ENCODE data around the gene PLEKHG4B. TPM values are rescaled to one million over a fixed set of nuclear protein-coding genes. Genes with fewer than 3 reads are reported as not detected.

The PLEKHG4B gene
- total and polyA plus RNA-seq, 2 of the 4 experiments (the other 2 are of a cell fraction) = 1.1 TPM

DNA sequence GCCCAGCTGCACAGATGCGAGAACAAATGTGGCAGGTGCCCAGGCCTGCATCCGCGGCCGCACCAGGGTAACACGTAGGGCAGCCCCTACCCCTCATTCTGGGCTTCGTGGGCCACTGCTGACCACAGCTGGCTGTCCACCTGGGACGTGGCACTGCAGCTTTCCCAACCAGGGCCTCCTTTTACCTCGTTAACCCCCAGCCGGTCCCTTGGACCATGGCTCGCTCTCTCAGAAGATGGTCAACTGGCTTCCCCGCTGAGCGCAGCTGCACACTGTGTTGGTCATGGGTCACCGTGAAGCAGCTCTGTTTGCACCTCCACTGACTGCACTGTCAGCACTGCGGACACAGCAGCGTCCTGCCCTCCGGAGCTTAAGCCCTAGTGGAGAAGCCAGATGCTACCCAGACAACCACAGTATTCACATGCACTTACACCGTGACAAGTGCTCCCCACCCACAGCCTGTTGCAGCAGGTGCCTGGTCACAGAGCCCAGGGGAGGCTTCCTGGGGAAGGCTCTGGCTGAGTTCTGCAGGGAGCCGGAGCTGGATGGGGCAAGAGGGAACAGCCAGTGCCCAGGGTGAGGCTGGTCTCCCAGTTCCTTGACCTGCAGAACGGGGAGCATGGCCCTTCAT is 10.5 kb upstream of the PLEKHG4B start:
- peak overlapping the region; percentile 69 for H2AFZ ChIP-seq (replicated peaks; ENCODE audit: low read length, poor library complexity)
- no peak for DNase-seq
- no peak overlapping the region for H2BK15ac ChIP-seq (ENCODE audit: low read depth, low read length)
- H3K4me1 ChIP-seq (ENCODE audit: control insufficient read depth, insufficient read depth, low read length) = peaks cover 6% of the 10 kb centered on the region; the same call in 1 of the 2 replicates
- dilution Hi-C loops (cut with HindIII; ENCODE audit: low sequenced_read_pairs, unreplicated experiment) = no loop called here
- H3K18ac ChIP-seq (ENCODE audit: low read depth, low read length) = no peak overlapping the region
- WGBS, 2 experiments (ENCODE audit: extremely low coverage in 2 of 2, insufficient read length in 1 of 2) = 77% methylated on average over 12 of the region's 19 CpGs; no CpG with 5 or more reads in 1 of the 2 experiments
- no peak overlapping the region for H2BK20ac ChIP-seq (ENCODE audit: low read depth, low read length)
- no peaks in the 10 kb centered on the region for H4K20me1 ChIP-seq (ENCODE audit: insufficient read depth, low read length)
- H3K23ac ChIP-seq (ENCODE audit: low read depth, low read length) = no peak overlapping the region
- no peaks in the 10 kb centered on the region; the same call in 1 of the 2 replicates for H3K9me1 ChIP-seq (ENCODE audit: insufficient read depth, low read length)
- no peak overlapping the region for H2AK5ac ChIP-seq (ENCODE audit: low read depth, low read length)
- ChIA-PET POLR2A (ENCODE audit: unreplicated experiment) (no interaction called here), CTCF (no interaction called here)
- peaks cover 42% of the 10 kb centered on the region for H3K27me3 ChIP-seq (ENCODE audit: control insufficient read depth, insufficient read depth, low read length)
- no peak overlapping the region for H2AK9ac ChIP-seq (replicated peaks; ENCODE audit: low read depth, low read length, poor library complexity)
- TF ChIP-seq NFE2L2 (IDR thresholded peaks at IDR 0.05; ENCODE audit: low read depth, low read length) (no peak), POLR2A (IDR thresholded peaks at IDR 0.05; ENCODE audit: low read depth, low read length) (no peak), RFX5 (IDR thresholded peaks at IDR 0.05; ENCODE audit: low read depth, low read length) (no peak), RCOR1 (IDR thresholded peaks at IDR 0.05; ENCODE audit: insufficient replicate concordance, low read length) (no peak), MXI1 (IDR thresholded peaks at IDR 0.05; ENCODE audit: borderline replicate concordance, low read depth, low read length) (no peak), CHD1 (IDR thresholded peaks at IDR 0.05; ENCODE audit: low read depth, low read length) (no peak)
- TF ChIP-seq, protein P1, sequence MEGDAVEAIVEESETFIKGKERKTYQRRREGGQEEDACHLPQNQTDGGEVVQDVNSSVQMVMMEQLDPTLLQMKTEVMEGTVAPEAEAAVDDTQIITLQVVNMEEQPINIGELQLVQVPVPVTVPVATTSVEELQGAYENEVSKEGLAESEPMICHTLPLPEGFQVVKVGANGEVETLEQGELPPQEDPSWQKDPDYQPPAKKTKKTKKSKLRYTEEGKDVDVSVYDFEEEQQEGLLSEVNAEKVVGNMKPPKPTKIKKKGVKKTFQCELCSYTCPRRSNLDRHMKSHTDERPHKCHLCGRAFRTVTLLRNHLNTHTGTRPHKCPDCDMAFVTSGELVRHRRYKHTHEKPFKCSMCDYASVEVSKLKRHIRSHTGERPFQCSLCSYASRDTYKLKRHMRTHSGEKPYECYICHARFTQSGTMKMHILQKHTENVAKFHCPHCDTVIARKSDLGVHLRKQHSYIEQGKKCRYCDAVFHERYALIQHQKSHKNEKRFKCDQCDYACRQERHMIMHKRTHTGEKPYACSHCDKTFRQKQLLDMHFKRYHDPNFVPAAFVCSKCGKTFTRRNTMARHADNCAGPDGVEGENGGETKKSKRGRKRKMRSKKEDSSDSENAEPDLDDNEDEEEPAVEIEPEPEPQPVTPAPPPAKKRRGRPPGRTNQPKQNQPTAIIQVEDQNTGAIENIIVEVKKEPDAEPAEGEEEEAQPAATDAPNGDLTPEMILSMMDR (conservative IDR thresholded peaks at IDR 0.05; ENCODE audit: low read depth, low read length) = no peak
- TF ChIP-seq, protein P2, sequence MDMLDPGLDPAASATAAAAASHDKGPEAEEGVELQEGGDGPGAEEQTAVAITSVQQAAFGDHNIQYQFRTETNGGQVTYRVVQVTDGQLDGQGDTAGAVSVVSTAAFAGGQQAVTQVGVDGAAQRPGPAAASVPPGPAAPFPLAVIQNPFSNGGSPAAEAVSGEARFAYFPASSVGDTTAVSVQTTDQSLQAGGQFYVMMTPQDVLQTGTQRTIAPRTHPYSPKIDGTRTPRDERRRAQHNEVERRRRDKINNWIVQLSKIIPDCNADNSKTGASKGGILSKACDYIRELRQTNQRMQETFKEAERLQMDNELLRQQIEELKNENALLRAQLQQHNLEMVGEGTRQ (IDR thresholded peaks at IDR 0.05; ENCODE audit: low read depth, low read length) = no peak
- no TSS peak for BruUV-seq (replicated peaks)
- H3K36me3 ChIP-seq (ENCODE audit: control insufficient read depth, insufficient read depth, low read length) = no peaks in the 10 kb centered on the region
- in situ Hi-C loops (cut with MboI; ENCODE audit: low sequenced_read_pairs) = no loop called here
- no peak overlapping the region for H4K5ac ChIP-seq (ENCODE audit: low read depth, low read length)
- H3K4me3 ChIP-seq (ENCODE audit: insufficient read depth, low read depth, low read length) = no peak overlapping the region
- H4K91ac ChIP-seq (ENCODE audit: insufficient read depth, low read depth, low read length) = no peak overlapping the region
- no peak overlapping the region for H3K14ac ChIP-seq (replicated peaks; ENCODE audit: low read depth, low read length)
- H4K8ac ChIP-seq (ENCODE audit: low read depth in 2 of 2, low read length in 2 of 2) = no peak overlapping the region
- no peak overlapping the region for H2BK120ac ChIP-seq (ENCODE audit: low read depth, low read length)
- H3K27ac ChIP-seq (ENCODE audit: insufficient read depth, low read length) = no peak overlapping the region
- H3K9me3 ChIP-seq (ENCODE audit: control insufficient read depth, insufficient read depth, low read length) = no peaks in the 10 kb centered on the region
- no peak; the same call in 1 of the 2 replicates for ATAC-seq (ENCODE audit: low read depth)
- no peak overlapping the region; the same call in 1 of the 2 replicates for H3K4me2 ChIP-seq (ENCODE audit: low read depth, low read length)
- H3K79me1 ChIP-seq (ENCODE audit: low read depth in 1 of 2, low read length in 2 of 2) = no peaks in the 10 kb centered on the region
- H3K9ac ChIP-seq (ENCODE audit: low read depth, low read length) = no peak overlapping the region
- no peak overlapping the region for H2BK5ac ChIP-seq (ENCODE audit: low read depth, low read length, poor library complexity, severe bottlenecking)
- no peak overlapping the region for H3K4ac ChIP-seq (ENCODE audit: low read depth, low read length)
- intact Hi-C loops (cut with micrococcal nuclease) = no loop called here
- no peak overlapping the region for H3K56ac ChIP-seq (ENCODE audit: extremely low read depth, insufficient read depth, low read length)

Data from IMR-90 (cell line).